ENCODE results near the gene ID3.
"Not testable (repeated sequence)": the region's sequence is repeated elsewhere in the genome, so short reads cannot be mapped to it uniquely, and the experiment has no call there.

ID3 gene

GRCh38 chr1:23545851-23546250 is 13.4 kb downstream of the ID3 start:
- TF ChIP-seq CTCF (conservative IDR thresholded peaks at IDR 0.05; ENCODE audit: low read length) = no peak

GRCh38 chr1:23544444-23545389 is 14.6 kb downstream of the ID3 start:
- TF ChIP-seq CTCF (conservative IDR thresholded peaks at IDR 0.05; ENCODE audit: low read length) = peak; percentile 96
- DNase-seq (ENCODE audit: low read depth) = peak; percentile 81
- no peak overlapping the region for H3K4me3 ChIP-seq (ENCODE audit: low read length)

More at GRCh38 chr1:23545851-23546250, 13.4 kb downstream of the ID3 start:
- DNase-seq (ENCODE audit: low read depth) = no peak
- no peak overlapping the region for H3K4me3 ChIP-seq (ENCODE audit: low read length)

DNA sequence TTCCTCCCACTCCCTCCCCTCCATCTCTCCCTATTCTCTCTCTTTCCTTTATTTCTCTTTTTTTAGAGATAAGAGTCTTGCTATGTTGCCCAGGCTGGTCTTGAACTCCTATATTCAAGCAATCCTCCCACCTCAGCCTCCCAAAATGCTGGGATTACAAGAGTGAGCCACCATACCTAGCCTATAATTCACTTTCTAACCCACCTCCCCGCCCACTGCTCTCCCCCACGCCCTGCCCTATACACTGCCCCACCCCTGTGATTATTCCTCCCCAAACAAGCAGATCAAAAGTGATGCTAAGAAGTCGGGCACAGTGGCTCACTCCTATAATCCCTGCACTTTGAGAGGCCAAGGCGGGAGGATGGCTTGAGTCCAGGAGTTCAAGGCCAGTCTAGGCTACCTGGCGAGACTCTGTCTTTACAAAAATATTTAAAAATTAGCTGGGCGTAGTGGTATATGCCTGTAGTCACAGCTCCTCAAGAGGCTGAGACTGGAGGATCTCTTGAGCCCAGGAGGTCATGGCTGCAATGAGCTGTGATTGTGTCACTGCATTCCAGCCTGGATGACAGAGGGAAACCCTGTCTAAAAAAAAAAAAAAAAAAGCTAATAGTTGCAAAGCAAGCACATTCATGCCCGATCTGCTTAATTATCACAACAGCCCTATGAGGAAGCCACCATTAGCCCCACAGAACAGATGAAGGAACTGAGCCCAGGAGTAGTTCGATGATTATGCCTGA is 15.4 kb downstream of the ID3 start:
- no peak overlapping the region for H3K4me3 ChIP-seq (ENCODE audit: low read length)
- peak; percentile 46 for DNase-seq (ENCODE audit: low read depth)
- no peak for TF ChIP-seq CTCF (conservative IDR thresholded peaks at IDR 0.05; ENCODE audit: low read length)

DNA sequence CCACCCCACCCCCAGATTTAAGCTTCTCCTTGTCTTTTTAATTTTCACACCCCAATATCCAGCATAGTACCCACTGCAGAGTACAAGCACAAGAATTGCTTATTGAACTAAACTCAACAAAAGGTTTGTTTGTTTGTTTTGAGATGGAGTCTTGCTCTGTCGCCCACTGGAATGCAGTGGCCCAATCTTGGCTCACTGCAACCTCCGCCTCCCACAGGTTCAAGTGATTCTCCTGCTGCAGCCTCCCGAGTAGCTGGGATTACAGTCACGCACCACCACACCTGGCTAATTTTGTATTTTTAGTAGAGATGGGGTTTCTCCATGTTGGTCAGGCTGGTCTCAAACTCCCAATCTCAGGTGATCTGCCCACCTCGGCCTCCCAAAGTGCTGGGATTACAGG is 16.4 kb downstream of the ID3 start:
- not testable (repeated sequence) for DNase-seq (ENCODE audit: low read depth); H3K4me3 ChIP-seq (ENCODE audit: low read length)

DNA sequence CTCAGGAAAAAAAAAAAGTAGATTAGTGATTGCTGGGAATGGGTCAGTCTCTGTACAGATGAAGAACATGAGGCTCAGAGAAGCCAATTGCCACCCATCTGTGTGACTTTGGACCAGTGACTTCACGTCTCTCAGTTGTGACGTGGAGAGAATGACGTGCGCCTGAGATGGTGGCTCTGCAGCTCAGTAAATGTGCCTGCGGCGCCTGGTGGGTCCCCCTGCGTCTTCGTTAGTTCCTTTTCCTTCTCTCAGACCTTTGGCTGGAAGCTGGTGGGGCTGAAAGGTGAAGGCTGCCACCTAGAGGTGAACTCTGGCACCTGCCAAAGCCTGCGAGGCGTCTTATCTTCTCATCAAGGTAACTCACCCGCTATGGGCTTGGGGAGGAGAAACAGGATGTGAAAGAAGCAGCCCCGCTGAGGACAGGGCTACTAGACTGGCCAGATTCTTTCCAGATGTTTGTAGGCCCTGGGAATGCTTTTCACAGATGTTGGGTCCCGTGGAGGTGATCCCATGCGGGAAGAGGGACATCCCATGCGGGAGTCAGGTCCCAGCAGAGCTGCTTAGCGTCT is 19.5 kb downstream of the ID3 start:
- DNase-seq (ENCODE audit: low read depth) = peak; percentile 83
- H3K4me3 ChIP-seq (ENCODE audit: low read length) = peak overlapping the region; percentile 20; the same call in 1 of the 2 replicates
- peak; percentile 97 for TF ChIP-seq CTCF (conservative IDR thresholded peaks at IDR 0.05; ENCODE audit: low read length)

GRCh38 chr1:23537296-23537973 is 21.9 kb downstream of the ID3 start:
- DNase-seq (ENCODE audit: low read depth) = peak; percentile 80
- H3K4me3 ChIP-seq (ENCODE audit: low read length) = no peak overlapping the region
- TF ChIP-seq CTCF (conservative IDR thresholded peaks at IDR 0.05; ENCODE audit: low read length) = no peak
